Endodermal cell (in vitro differentiated cells): ENCODE measurements around the gene ACSF2. TPM values are rescaled to one million over a fixed set of nuclear protein-coding genes. Genes with fewer than 3 reads are reported as not detected.

Source experiments
- DNase-seq: peaks from one replicate; pipeline ENCODE4 v3.0.0-alpha.2; 2017
- H3K27ac ChIP-seq: 2 replicates; pipeline ENCODE4 v1.5.1; 2013; ENCODE audit warnings: mild to moderate bottlenecking, low read depth, low read length, moderate library complexity
- H3K27me3 ChIP-seq: 2 replicates; pipeline ENCODE4 v1.6.1; 2013; ENCODE audit warnings: mild to moderate bottlenecking, low read length, moderate library complexity; ENCODE audit not compliant: insufficient read depth, control insufficient read depth, poor library complexity, severe bottlenecking
- H3K36me3 ChIP-seq: 2 replicates; pipeline ENCODE4 v1.7.0; 2013; ENCODE audit warnings: mild to moderate bottlenecking, low read length, moderate library complexity; ENCODE audit not compliant: control insufficient read depth, insufficient read depth
- H3K4me1 ChIP-seq: one replicate; pipeline ENCODE4 v1.7.0; 2013; ENCODE audit warnings: low read length; ENCODE audit not compliant: control insufficient read depth, insufficient read depth
- H3K4me3 ChIP-seq: 2 replicates; pipeline ENCODE4 v1.5.1; 2013; ENCODE audit warnings: mild to moderate bottlenecking, low read length, moderate library complexity
- H3K9ac ChIP-seq: 2 replicates; pipeline ENCODE4 v1.6.1; 2013; ENCODE audit warnings: mild to moderate bottlenecking, low read length, moderate library complexity; ENCODE audit not compliant: poor library complexity, severe bottlenecking; ENCODE audit errors: extremely low read depth
- H3K9me3 ChIP-seq: 2 replicates; pipeline ENCODE4 v1.6.1; 2013; ENCODE audit warnings: mild to moderate bottlenecking, low read length, moderate library complexity; ENCODE audit not compliant: control insufficient read depth
- H3K27ac Mint-ChIP-seq: 2 replicates; pipeline ENCODE4 v1.8.0; 2020; ENCODE audit warnings: mixed read lengths
- H3K27me3 Mint-ChIP-seq: 2 replicates; pipeline ENCODE4 v1.8.0; 2021; ENCODE audit warnings: mild to moderate bottlenecking, mixed read lengths; ENCODE audit not compliant: insufficient read depth
- H3K36me3 Mint-ChIP-seq: 2 replicates; pipeline ENCODE4 v1.8.0; 2020; ENCODE audit warnings: low read depth, mixed read lengths
- H3K4me1 Mint-ChIP-seq: 2 replicates; pipeline ENCODE4 v1.8.0; 2020; ENCODE audit warnings: mixed read lengths
- H3K4me3 Mint-ChIP-seq: 2 replicates; pipeline ENCODE4 v1.8.0; 2020; ENCODE audit warnings: mild to moderate bottlenecking, moderate library complexity, mixed read lengths
- H3K9me3 Mint-ChIP-seq: 2 replicates; pipeline ENCODE4 v1.8.0; 2020; ENCODE audit warnings: mild to moderate bottlenecking, mixed read lengths
- WGBS, 2 experiments: methylation state at CpG; one replicate each; pipeline versions ENCODE4 v1.1.5 to v1.1.7; 2013; ENCODE audit warnings: missing lambda C conversion rate in 2 of 2, mixed read lengths in 1 of 2; ENCODE audit not compliant: insufficient coverage in 1 of 2, insufficient read length in 1 of 2; 5-methylcytosine and 5-hydroxymethylcytosine counted together
- total RNA-seq, 2 donors: library from RNA; stranded (reverse); fragmentation: NEBNext Ultra II Directional in 1 of 2; extraction: Animal tissue kit (Norgen Biotek cat#: 25700) in 1 of 2; gene quantifications; 2 replicates in 1 of 2; 3 replicates in 1 of 2; pipeline ENCODE4 v1.2.1, GENCODE V29; 2021
- TF ChIP-seq, protein P1 (sequence below): fragments of 200-600 bp; sonication (generic); conservative IDR thresholded peaks from 2 replicates; pipeline ENCODE4 v1.5.0; 2021; ENCODE audit warnings: antibody characterized with exemption, mild to moderate bottlenecking

Gene ACSF2
- total RNA-seq, 2 donors from 2014 or later, result 61.7 to 76.5 TPM

DNA sequence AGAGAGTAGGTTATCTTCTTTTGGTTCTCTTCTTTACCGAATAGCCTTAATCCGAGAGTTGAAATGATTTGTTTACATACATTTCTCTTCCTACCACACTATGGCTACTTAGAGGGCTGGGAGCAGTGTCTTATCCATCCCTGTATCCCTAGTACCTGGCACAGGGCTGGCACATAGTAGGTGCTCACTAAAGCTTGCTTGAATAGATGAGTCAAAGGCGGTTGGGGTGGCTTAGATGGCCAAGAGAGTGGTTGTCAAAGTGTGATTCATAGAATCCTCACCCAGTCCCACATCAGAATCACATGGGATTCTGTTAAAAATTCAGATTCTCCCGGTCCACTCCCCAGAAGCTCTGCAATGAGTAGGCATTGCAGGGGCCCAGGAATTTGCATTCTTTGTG lies 31.6 kb downstream of the ACSF2 start:
- Histone ChIP-seq H3K27me3 (no peaks in the 10 kb centered on the region), H3K9me3 (no peaks in the 10 kb centered on the region), H3K36me3 (no peaks in the 10 kb centered on the region), H3K27ac (no peak overlapping the region), H3K4me1 (no peaks in the 10 kb centered on the region), H3K9ac (no peak overlapping the region), H3K4me3 (no peak overlapping the region)
- Mint-ChIP-seq H3K36me3 (peaks cover 13% of the 10 kb centered on the region), H3K9me3 (no peaks in the 10 kb centered on the region), H3K27me3 (no peaks in the 10 kb centered on the region), H3K27ac (no peak overlapping the region), H3K4me3 (no peak overlapping the region), H3K4me1 (peaks cover 8% of the 10 kb centered on the region)
- TF ChIP-seq, protein P1, sequence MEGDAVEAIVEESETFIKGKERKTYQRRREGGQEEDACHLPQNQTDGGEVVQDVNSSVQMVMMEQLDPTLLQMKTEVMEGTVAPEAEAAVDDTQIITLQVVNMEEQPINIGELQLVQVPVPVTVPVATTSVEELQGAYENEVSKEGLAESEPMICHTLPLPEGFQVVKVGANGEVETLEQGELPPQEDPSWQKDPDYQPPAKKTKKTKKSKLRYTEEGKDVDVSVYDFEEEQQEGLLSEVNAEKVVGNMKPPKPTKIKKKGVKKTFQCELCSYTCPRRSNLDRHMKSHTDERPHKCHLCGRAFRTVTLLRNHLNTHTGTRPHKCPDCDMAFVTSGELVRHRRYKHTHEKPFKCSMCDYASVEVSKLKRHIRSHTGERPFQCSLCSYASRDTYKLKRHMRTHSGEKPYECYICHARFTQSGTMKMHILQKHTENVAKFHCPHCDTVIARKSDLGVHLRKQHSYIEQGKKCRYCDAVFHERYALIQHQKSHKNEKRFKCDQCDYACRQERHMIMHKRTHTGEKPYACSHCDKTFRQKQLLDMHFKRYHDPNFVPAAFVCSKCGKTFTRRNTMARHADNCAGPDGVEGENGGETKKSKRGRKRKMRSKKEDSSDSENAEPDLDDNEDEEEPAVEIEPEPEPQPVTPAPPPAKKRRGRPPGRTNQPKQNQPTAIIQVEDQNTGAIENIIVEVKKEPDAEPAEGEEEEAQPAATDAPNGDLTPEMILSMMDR, result no peak
- WGBS, 2 experiments, result 94 to 97% methylated on average over 2 to 4 of the region's 4 CpGs
- no peak for DNase-seq

DNA sequence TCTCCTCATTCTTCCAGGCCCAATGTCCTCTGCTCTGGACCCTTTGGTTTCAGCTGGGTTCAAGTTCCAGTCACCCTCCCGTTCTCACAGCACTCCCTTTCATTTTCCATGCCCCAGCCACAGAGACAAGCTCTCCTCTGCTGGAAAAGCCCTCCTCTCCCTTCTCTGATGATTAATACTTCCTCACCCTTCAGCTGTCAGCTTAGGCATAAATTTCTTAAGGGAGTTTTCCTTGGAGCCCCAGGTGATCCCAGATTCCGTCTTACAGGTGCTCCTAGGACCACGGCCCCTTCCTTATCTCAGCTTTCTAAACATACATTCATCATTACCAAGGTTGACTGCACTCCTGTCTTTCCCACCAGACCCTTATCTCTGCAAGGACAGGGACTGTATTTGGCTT lies 32.3 kb downstream of the ACSF2 start:
- H3K27me3 Mint-ChIP-seq, result no peaks in the 10 kb centered on the region

GRCh38 chr17:50458701-50459676 lies 33.0 kb downstream of the ACSF2 start:
- Histone ChIP-seq H3K27me3 (no peaks in the 10 kb centered on the region), H3K9ac (no peak overlapping the region), H3K27ac (no peak overlapping the region), H3K4me3 (no peak overlapping the region), H3K4me1 (no peaks in the 10 kb centered on the region), H3K36me3 (no peaks in the 10 kb centered on the region), H3K9me3 (no peaks in the 10 kb centered on the region)
- H3K4me3 Mint-ChIP-seq, result no peak overlapping the region
- H3K27ac Mint-ChIP-seq, result no peak overlapping the region
- H3K9me3 Mint-ChIP-seq, result no peaks in the 10 kb centered on the region
- H3K36me3 Mint-ChIP-seq, result peaks cover 16% of the 10 kb centered on the region
- 88 to 89% methylated on average over 15 to 16 of the region's 16 CpGs for WGBS, 2 experiments
- TF ChIP-seq, protein P1, result no peak
- DNase-seq, result no peak
- no peaks in the 10 kb centered on the region for H3K27me3 Mint-ChIP-seq
- peaks cover 8% of the 10 kb centered on the region for H3K4me1 Mint-ChIP-seq

More for the DNA sequence above, 32.3 kb downstream of the ACSF2 start:
- Mint-ChIP-seq H3K27ac (no peak overlapping the region), H3K4me1 (peaks cover 8% of the 10 kb centered on the region), H3K9me3 (no peaks in the 10 kb centered on the region), H3K36me3 (peaks cover 13% of the 10 kb centered on the region), H3K4me3 (no peak overlapping the region)
- H3K9me3 ChIP-seq, result no peaks in the 10 kb centered on the region
- no peak overlapping the region for H3K4me3 ChIP-seq
- no peak overlapping the region for H3K27ac ChIP-seq
- no peaks in the 10 kb centered on the region for H3K27me3 ChIP-seq
- WGBS, 2 experiments, result 92 to 93% methylated on average over 2 to 3 of the region's 3 CpGs
- DNase-seq, result no peak
- no peaks in the 10 kb centered on the region for H3K4me1 ChIP-seq
- no peak overlapping the region for H3K9ac ChIP-seq
- no peaks in the 10 kb centered on the region for H3K36me3 ChIP-seq
- TF ChIP-seq, protein P1, result no peak
